COR-L47 (cell line): ENCODE measurements around the gene GRIPAP1.

Experiments used
- DNase-seq: peaks from one replicate; lab custom pipeline; 2025; lab: John Stamatoyannopoulos, UW

Gene GRIPAP1

GRCh38 chrX:48923771-48924170 lies 78.3 kb downstream of the GRIPAP1 start:
- DNase-seq, result no peak
